Stimulated activated CD4-positive, alpha-beta T cell treated with anti-CD3 and anti-CD28 coated beads, Interleukin-4, amount 100 ng/mL, for 1 hour (primary cell): Measurements from ENCODE around the gene GPR55.
"Not testable (repeated sequence)": the region's sequence is repeated elsewhere in the genome, so short reads cannot be mapped to it uniquely, and the experiment has no call there.

ENCODE experiments used
- DNase-seq: peaks from one replicate; pipeline ENCODE4 v3.0.0-alpha.2; 2020

GPR55 gene

DNA sequence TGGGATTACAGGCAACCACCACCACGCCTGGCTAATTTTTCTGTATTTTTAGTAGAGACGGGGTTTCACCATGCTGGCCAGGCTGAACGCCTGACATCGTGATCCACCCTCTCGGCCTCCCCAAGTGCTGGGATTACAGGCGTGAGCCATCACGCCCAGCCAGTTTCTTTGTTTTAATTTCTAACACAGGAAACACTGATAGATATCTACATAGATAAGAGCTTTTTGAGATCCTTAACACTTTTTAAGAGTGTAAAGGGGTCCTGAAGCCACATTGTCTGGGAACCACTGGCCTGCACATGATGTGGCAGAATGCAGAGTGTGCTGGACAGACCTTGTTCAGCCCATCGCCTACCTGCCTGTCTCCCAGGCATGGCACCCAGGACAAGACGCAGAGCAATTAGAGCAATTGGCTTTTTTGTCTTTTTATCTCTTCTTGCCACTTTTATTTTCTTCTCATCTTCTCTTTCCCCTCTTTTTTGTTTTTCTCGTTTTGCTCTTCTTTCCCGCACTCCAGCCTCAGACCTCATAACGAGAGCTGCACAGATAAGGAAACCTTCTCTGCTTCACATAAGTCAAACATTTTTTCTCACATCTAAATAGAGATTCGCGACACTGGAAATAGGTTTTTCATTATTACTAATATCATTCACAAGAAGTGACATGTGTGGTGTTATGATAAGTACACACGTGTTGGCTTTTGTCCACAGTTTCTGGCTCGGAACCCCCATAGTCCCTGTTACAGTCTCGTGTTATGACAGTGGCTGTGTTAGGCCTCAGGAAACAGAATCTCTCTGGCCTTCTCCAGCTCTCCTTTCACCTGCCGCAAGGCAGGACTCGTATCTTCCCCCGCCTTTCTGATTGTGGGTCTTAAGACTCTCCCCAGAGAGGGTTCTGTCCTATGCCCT is 25.2 kb upstream of the GPR55 start:
- no peak for DNase-seq

DNA sequence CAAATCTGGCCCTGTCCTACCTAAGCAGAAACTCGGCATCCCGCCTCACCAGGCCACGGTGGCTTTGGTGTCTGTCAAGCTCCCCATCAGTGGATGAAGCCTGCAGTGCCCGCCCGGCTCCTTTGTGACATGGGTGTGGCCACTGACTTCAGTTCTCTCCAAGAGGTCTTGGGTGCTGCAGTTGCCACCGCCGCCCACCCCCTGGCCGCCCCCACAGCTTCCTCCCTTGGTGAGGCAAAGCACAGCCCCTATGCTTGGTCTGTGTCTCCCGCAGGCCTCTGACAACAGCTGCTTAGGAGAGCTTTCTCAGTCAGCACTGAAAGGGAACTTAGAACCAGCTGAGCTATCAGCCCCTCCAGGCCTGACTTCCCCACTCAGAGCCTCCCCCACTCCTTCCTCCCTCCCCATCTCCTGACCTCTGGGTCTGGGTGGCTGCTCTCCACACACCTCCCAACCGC is 22.9 kb upstream of the GPR55 start:
- DNase-seq, result no peak

DNA sequence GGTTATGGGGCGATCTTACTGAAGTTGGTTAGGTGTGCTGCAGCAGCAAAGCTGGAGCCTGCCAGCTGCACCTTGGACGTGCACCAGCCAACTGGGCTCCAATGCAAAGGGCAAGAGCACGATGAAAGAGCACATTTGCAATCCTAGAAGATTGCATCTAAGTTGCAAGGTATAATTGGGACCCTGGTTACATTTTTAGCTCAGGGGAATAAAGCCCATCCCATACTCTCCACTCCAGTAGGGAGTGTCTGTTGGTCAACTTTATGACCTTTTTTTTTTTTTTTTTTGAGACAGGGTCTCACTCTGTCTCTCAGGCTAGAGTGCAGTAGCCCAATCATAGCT is 22.2 kb upstream of the GPR55 start:
- DNase-seq, result no peak

DNA sequence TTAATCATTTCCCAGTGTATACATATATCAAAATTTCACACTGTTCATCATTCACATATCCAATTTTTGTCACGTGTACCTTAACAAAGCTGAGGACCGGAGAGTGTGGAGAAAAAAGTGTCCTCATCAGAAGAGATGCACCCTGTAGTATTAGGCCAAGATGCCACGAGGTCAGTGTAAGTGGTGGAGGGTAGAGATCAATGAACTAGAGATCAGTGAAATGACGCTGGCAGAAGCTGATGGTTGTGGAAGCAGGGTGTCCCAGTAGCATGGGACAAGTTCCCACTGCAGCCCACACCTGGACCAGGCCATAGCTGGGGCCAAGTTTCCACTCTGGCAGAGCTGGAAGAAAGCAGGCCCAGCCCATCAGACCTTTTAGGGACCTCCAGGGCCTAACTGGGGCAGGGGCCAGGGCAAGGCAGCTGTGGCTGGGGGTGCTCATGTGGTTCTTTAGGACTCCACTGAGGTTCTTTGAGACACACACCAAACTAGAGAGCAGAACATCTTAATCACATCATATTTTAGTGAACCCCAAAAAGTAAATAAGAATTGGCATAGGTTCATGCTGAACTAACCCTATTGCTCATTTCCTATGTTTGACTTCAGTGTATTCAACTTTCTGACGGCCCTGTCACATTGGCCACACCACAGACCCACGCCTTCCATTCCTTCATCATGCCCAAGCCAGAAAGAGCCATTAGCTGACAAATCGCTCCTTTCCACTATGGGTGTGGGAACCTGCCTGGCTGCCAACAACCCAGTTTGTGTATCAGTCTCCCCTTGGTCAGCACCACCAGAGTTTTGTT is 21.6 kb upstream of the GPR55 start:
- DNase-seq, result no peak

DNA sequence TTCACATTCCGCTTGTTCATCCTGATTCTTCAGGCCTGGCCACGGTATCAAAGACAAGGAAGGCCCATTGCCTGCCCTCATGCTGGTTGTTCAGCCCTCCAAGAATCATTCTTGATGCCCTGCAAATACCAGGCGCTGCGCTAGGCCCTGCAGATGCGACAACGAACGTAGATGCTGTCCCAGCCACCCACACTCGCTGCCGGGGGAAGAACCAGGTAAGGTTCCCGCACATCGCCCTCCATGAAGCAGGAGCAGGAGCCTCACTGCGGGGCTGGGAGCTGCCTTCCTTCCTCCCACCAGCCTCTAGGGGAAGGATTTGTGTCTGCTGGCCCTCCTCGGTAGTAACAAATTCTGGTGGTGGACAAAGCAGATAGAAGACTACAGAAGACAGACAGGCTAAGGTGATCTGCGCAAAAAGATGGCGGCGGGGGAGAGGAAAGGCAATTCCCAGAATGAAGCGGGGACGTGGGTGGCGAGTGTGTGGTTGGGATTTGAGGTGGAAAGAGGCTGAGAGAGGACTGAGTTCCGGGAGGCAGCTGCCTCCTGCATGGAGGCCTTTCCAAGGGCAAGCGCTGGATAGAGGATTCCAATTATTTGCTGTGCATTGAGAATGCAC is 19.8 kb upstream of the GPR55 start:
- no peak for DNase-seq

DNA sequence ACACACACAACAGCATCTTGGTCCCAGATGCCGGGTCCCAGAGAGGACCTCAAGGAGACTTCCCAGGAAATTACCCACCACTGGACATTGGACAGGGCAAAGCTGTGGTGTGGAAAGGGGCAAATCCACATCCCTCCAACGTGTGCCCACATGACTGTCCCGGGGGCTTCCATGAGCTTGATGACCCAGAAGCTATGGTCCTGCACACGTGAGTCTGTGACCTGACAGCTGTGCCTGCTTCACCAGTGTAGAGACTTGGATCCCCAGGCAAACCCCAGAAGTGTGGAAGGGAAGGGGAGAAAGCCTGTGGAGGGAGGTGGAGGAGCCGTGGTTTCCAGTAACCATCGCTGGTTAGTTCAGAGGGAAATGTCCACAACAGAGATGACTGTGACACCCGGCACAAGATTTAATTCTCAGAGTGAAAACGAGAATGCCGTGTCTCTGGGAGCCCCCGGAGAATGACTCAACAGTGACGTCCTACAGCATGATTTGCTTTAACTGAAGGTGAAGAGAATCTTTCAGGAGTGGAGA is 19.1 kb upstream of the GPR55 start:
- DNase-seq, result peak; percentile 38

DNA sequence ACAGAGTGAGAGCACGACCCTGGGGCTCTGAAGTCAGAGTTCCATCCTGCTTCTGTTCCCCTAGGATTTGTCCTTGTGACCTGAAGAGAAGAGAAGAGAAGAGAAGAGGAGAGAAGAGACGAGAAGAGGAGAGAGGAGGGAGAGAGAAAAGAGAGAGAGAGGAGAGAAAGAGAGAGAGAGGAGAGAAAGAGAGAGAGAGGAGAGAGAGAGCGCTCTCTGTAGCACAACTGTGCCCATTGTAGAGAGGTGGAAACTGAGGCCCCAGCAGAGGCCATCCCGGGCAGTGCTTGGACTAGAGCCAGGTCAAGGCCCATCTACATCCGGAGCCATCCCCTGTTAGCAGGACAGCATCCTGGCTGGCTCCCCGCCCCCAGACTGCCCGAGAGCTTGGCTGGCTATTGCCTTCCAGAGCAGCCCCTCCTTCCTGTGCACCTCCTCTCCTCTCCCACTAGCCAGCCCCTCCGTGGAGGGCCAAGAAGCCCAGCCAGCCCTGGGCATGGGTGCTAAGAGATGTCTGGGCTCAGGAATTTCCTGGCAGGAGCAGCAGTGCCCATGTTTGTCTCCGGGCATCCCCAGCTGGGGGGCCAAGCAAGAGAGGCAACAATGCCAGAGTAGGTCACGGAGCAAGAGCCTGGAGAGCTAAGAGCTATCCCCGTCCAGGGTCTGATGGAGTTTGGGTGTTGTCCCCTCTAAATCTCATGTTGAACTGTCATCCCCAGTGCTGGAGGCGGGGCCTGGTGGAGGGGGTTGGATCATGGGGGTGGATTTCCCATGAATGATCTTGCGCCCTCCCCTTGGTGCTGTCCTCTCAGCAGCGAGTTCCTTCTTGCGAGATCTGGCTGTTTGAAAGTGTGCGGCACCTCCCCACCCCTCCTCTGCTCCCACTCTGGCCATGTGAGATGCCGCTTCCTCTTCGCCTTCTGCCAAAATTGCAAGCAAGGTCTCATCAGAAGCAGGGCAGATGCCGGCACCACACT is 18.2 kb upstream of the GPR55 start:
- peak; percentile 63 for DNase-seq

DNA sequence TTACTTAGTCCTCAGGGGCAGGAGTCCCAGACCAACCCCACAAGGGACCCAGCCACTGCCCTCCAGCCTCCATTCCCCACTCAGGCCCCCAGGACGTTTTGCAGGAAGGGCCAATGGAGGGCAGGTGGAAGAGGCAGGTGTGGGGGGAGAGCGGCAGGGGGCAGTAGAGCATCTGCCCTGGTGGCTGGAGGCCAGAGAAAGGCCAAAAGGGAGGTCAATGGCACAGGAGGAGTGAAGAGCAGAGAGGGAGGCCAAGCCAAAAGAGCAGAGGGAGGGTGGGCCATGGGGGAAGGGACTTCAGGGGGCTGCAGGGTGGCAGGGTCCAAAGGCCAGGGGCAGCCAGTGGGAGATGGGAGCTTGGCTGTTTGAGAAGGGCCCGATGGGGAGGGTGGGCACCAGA is 17.3 kb upstream of the GPR55 start:
- no peak for DNase-seq

DNA sequence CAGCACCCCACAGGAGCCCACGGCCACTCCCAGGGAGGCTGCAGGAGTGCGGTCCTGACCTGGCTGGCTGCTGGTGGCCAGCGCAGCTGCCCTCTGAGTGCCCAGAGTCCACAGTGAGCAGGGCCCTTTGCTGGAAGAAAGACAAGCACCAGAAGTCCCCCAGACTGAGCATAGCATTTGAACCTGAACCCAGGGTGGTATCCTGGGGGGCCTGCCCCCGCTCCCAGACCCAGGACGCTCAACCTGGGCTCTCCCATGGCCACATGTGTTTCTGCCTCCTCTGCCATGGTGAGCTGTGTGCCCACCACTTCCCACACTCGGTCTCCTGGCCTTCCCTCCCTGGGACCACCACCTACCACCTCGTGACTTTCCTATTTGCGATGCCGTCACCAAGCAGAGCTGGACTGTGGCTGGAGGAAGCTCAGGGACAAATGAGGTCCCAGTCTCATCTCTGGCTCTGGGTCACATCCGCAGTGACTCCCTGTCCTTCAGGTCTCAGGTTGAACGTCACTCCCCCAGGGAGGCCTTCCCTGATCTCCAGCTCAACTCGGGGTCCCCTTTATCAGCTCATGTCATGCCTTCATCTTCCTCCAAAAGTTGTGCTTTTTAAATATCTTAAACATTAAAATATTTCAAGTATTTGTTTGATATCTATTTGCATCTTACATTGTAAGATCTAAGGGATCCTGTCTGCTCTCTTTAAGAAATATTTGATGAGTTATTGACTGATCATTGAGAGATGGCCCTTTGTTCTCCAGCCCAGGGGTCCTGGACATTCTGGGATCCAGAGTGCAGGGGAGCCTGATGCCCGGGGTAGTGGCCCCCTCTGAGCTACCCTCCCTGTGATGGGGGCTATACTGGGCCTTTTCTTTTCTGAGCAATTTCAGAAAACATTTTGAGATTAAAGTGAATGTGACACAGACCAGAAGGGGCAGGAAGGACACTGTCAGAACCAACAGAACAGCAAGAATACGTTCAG is 16.4 kb upstream of the GPR55 start:
- no peak for DNase-seq

DNA sequence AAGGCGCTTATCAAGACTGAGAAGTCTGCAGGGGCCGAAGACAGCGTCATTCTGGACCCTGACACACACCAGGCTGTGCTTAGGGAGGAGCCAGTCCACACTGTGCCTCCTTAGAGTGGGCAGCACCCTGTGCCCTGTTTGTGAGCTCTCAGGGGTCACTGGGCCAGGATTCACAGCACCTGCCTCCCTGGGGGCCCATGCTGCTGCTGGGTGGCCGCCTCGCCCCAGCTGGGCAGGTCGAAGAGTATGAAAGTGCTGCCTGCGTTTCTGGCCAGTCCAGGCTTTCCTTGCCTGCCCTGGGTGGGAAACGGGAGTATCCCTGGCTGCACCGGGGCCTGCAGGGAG is 15.4 kb upstream of the GPR55 start:
- DNase-seq, result no peak

DNA sequence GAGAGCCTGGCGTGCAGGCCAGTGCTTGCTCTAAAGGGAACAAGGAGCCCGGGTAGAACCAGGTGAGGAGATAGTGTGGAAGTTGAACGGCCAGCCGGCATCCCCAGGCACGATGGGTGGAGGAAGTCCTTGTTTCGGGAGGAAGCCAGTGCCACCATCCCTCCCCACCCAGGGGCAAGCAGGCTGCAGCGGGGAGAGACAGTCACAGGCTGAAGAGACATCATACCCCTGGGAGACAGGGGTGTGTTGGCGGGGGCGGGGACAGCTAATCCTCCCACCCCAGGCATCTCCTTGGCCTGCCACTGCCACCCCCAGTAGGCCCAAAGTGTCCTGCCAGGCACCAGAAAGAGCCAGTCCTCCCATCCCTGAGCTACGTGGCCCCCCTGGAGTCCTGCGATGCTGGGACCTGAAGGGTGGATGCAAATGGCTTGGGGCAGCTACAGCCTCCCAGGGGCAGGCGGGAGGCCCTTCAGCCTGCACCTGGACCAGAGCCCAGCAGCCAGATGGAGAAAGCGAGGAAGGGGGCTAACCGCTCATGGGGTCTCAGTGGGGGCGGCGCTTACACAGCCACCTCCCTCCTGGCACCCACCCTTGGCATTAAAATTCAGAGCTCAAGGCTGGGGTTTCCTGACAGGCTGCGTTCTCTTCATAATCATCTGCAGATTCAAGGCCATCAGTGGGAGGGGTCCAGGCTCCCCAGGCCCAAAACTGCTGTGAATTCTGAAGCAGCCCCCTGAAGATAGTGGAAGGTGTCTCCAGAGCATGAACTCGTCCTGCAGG is 14.8 kb upstream of the GPR55 start:
- no peak for DNase-seq

DNA sequence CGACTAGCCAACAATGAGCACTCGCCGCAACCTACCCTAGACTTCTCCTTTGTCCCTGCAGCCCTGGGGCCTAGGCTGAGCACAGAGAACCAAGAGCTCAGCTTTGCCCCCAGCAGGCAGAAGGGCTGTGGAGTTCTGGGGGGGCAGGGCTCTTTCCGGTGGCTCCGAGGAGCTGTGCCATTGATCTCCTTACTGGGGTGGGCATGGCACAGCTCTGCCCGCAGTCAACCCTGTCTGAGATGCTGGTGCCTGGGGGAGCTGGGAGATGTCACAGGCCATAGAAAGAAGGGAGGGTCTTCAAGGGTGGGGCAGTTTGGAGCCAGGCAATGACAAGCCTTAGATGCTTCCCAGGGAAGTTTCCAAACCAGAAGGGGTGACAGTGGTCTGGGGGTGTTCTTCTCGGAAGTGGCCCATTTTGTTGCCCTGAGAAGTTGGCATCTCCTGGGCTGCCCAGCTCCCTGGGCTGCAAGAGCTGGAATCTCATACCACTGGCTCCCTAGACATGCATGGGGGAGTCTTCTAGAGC is 14.1 kb upstream of the GPR55 start:
- no peak for DNase-seq

DNA sequence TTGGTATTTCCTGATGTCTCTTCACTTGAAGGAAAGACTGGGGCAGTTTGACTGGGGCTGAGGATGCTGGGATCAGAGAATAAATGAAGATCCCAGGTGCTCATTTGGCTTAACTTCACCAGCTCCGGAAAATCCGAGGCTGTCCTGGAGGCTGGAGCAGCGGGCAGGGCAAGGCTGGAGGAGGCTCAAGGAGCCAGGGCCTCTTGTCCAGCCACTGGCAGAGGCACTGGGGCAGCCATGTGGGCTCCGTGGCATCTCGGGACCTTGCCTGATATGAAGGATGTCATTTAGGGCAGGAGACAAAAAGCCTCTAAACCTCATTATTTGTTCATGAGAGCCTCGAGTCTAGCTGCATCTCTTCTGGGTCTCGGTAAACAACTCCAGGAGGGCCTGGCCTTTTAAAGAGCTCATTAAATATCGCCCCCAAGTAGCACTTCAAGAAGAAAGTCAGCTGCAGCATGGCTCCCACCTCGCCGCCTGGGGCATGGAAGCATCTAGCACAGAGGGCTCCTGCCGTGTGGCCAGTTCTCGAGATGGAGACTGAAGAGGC is 13.5 kb upstream of the GPR55 start:
- DNase-seq, result no peak

DNA sequence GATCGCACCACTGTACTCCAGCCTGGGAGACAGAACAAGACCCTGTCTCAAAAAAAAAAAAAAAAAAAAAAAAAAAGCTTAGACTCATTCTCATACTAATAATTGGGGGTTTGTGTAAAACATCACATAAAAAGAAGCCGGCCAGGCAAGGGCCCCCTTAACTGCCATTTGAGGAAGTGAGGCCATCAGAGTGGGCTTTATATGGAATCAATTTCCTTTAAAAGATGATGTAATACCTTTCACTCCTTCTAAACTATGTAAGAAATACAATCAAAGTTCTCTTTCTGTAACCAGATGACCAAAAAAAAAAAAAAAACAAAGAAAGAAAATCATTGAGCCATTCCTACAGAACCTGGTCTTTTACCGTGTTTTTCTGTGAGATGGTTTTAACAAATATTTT is 13.1 kb upstream of the GPR55 start:
- no peak for DNase-seq

DNA sequence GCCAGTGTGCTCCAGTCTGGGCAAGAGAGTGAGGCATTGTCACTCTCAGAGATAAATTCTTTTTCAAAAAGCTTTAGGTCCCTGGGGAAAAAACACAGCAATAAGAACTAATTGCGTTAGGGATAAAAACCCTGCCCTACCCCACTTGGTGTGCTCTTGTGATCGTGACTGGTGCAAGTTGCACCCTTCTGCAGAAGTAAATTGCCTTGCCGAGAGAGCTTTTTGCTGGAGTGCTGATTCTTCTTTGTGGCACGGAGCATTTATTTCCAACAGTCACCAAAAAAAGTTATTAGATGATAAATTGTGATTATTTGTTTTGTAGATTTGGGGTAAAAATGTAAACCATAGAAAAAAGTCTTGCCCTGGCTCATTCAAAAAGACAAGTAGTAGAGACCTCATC is 12.3 kb upstream of the GPR55 start:
- no peak for DNase-seq

DNA sequence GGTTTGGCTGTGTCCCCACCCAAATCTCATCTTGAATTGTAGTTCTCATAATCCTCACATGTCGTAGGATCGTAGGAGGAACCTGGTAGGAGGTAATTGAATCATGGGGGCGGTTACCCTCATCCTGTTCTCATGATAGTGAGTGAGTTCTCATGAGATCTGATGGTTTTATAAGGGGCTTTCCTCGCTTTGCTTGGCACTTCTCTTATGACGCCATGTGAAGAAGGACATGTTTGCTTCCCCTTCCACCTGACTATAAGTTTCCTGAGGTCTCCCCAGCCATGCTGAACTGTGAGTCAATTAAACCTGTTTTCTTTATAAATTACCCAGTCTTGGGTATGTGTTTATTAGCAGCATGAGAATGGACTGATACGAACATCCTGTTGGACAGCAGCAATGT is 11.2 kb upstream of the GPR55 start:
- DNase-seq, result not testable (repeated sequence)

DNA sequence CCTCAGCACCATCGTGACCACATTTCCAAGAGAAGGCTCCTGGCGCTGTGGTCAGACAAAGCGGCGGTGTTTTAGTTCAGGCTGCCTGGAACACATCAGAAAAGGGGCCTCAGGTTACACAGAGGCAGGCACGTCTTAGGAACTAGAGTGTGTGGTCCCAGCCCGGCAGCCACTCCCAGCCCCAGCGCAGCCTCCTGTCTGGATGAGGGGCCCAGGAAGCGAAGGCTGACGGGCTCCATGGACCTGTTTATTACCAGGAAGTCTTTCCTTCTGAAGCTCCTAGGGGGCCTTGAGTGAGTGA is 10.0 kb upstream of the GPR55 start:
- DNase-seq, result no peak

DNA sequence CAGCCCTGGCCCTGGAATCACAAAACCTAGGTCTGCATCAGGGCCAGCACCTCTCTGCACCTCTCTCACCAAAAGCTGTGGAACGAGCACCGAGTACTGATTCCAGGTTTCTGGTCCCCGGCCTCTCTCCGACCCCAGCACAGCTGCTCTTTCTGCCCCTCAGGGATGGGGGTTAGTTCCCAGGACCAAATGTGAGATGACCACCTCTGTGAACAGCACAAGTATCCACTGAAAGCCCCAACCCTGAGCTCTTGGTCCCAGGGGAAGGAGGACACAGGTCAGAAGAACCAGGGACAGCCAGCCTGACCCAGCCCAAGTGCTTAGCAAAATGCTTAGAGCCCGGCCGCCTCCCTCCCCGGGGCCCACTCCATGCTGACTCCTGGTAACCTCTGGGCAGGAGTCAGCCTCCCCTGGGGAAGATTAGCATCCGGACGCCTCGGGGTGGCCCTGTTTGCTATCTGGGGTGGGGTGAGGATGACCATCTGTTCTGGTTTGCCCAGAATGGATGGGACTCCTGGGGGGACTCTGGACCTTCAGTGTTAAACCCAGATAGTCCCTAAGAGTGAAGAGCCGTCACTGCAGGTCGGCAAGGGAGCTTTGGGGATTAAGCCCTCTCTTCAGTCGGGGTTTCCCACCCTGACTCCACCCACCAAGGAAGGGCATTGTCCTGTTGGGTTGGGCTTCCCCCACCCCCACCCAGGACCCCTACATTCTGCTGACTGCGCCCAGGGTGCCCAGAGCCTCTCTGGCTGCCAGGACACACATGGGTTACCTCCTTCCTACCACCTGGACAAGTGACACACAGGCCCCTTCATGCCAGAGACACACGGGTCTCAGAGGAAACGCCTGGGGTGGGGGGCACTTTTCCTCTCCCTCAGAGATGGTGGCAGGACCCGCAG is 9.4 kb upstream of the GPR55 start:
- no peak for DNase-seq
